Measurements from ENCODE around the gene FBXO10. TPM values are rescaled to one million over a fixed set of nuclear protein-coding genes. Genes with fewer than 3 reads are reported as not detected.

FBXO10 gene
- total and polyA plus RNA-seq, 3 donors from 2014 or later: 28.3 to 31.7 (median 28.7) TPM

DNA sequence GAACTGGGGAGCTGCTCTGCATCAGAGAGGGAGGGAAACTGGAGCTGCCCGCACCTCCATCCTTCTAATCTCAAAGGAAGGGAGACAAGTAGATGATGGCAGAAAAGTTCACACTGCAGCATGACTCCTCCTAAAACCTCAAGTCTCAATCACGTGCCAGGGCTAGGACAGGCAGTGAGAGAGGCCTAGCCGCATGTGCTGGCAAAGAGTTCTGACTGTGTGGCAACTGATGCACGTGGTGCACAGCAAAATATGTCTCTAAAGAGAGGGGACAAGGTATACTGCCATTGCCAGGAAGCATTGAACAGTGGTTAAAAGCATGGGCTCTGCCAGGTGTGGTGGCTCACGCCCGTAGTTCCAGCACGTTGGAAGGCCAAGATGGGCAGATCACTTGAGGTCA lies 38.1 kb downstream of the FBXO10 start:
- H3K36me3 ChIP-seq (ENCODE audit: low read depth, missing control alignments): no peaks in the 10 kb centered on the region
- intact Hi-C loops (cut with DNase I; ENCODE audit: low total_unique reads): no loop called here

DNA sequence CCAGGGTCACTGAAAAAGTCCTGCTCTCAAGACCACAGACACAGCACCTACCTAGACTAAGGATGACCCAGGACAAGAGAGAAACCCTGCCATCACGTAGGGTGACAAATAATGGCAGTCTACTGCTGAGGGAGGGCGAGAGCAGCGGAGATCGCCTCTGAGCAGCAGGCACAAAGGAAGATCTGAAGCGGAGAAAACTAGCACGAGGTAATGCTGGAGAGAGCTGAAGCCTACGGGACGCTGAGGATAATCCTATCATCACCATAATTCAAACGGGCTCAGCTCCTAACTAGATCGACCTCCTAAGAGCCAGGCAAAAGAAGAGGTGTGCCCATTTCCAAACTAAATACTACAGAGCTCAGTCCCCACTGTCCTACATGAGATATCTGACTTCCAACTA lies 41.3 kb downstream of the FBXO10 start:
- intact Hi-C loops (cut with DNase I; ENCODE audit: low total_unique reads): no loop called here
- H3K4me3 ChIP-seq: no peak overlapping the region
- no peak for TF ChIP-seq POLR2A (IDR thresholded peaks at IDR 0.05)
- TF ChIP-seq, protein P1, sequence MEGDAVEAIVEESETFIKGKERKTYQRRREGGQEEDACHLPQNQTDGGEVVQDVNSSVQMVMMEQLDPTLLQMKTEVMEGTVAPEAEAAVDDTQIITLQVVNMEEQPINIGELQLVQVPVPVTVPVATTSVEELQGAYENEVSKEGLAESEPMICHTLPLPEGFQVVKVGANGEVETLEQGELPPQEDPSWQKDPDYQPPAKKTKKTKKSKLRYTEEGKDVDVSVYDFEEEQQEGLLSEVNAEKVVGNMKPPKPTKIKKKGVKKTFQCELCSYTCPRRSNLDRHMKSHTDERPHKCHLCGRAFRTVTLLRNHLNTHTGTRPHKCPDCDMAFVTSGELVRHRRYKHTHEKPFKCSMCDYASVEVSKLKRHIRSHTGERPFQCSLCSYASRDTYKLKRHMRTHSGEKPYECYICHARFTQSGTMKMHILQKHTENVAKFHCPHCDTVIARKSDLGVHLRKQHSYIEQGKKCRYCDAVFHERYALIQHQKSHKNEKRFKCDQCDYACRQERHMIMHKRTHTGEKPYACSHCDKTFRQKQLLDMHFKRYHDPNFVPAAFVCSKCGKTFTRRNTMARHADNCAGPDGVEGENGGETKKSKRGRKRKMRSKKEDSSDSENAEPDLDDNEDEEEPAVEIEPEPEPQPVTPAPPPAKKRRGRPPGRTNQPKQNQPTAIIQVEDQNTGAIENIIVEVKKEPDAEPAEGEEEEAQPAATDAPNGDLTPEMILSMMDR (IDR thresholded peaks at IDR 0.05): no peak
- DNase-seq: no peak
- no peaks in the 10 kb centered on the region for H3K36me3 ChIP-seq (ENCODE audit: low read depth, missing control alignments)
- WGBS, 2 donors: 77 to 87% methylated on average over 10 of the region's 10 CpGs
- H3K27ac ChIP-seq: no peak overlapping the region
- H3K4me1 ChIP-seq: no peaks in the 10 kb centered on the region
- H3K27me3 ChIP-seq: no peaks in the 10 kb centered on the region
- H3K9me3 ChIP-seq: no peaks in the 10 kb centered on the region

More for the DNA sequence above, 38.1 kb downstream of the FBXO10 start:
- TF ChIP-seq, protein P1 (IDR thresholded peaks at IDR 0.05): no peak
- no peak for TF ChIP-seq POLR2A (IDR thresholded peaks at IDR 0.05)
- Histone ChIP-seq H3K9me3 (no peaks in the 10 kb centered on the region), H3K27me3 (no peaks in the 10 kb centered on the region), H3K4me3 (no peak overlapping the region), H3K4me1 (no peaks in the 10 kb centered on the region), H3K27ac (no peak overlapping the region)
- 92 to 96% methylated on average over 7 of the region's 7 CpGs for WGBS, 2 donors
- no peak for DNase-seq

DNA sequence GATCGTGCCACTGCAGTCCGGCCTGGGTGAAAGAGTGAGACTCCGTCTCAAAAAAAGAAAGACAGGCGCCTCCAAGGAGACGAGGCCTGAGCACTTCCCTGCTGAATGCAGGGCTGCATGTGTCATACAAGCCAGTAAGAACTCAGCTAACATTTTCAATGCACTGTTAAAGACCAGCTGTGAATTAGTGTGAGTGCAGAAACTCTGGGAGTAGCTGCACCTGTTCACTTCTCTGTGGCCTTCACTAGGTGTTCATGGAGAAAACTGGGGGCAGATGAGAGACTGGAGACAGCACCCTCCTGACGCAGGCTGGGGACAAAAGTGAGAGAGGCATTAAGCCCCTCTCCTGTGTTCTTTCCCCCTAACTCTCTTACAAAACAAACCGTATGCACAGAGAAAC lies 41.8 kb downstream of the FBXO10 start:
- Histone ChIP-seq H3K9me3 (no peaks in the 10 kb centered on the region), H3K36me3 (ENCODE audit: low read depth, missing control alignments) (no peaks in the 10 kb centered on the region)

DNA sequence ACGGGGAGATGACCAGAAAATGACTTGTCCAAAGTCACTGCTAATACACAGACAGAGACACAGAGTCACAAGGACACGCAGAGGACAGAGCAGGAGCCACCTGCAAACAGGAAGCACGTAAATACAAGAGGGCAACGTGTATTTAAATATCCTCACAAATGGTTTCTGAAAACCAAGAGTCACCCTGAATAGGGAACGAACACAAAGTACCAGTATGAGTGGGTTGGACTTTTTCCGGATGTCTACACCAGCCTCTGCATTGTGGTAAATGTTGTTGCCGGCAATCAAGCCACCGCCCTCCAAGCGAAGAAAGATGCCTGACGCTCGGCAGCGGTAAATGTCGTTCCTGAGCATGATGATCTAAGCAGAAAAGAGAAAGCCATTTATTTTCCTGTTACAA lies 44.5 kb downstream of the FBXO10 start:
- Histone ChIP-seq H3K9me3 (no peaks in the 10 kb centered on the region), H3K36me3 (ENCODE audit: low read depth, missing control alignments) (no peaks in the 10 kb centered on the region), H3K27ac (no peak overlapping the region), H3K4me1 (no peaks in the 10 kb centered on the region), H3K27me3 (no peaks in the 10 kb centered on the region), H3K4me3 (no peak overlapping the region)
- no peak for DNase-seq
- intact Hi-C loops (cut with DNase I; ENCODE audit: low total_unique reads): no loop called here
- TF ChIP-seq POLR2A (IDR thresholded peaks at IDR 0.05): no peak
- TF ChIP-seq, protein P1 (IDR thresholded peaks at IDR 0.05): no peak
- WGBS, 2 donors: 88 to 98% methylated on average over 13 of the region's 13 CpGs

More for the DNA sequence above, 41.8 kb downstream of the FBXO10 start:
- DNase-seq: no peak
- Histone ChIP-seq H3K4me1 (no peaks in the 10 kb centered on the region), H3K27ac (no peak overlapping the region), H3K4me3 (no peak overlapping the region), H3K27me3 (no peaks in the 10 kb centered on the region)
- TF ChIP-seq, protein P1 (IDR thresholded peaks at IDR 0.05): no peak
- no peak for TF ChIP-seq POLR2A (IDR thresholded peaks at IDR 0.05)
- intact Hi-C loops (cut with DNase I; ENCODE audit: low total_unique reads): no loop called here
- WGBS, 2 donors: 83 to 90% methylated on average over 7 of the region's 7 CpGs

DNA sequence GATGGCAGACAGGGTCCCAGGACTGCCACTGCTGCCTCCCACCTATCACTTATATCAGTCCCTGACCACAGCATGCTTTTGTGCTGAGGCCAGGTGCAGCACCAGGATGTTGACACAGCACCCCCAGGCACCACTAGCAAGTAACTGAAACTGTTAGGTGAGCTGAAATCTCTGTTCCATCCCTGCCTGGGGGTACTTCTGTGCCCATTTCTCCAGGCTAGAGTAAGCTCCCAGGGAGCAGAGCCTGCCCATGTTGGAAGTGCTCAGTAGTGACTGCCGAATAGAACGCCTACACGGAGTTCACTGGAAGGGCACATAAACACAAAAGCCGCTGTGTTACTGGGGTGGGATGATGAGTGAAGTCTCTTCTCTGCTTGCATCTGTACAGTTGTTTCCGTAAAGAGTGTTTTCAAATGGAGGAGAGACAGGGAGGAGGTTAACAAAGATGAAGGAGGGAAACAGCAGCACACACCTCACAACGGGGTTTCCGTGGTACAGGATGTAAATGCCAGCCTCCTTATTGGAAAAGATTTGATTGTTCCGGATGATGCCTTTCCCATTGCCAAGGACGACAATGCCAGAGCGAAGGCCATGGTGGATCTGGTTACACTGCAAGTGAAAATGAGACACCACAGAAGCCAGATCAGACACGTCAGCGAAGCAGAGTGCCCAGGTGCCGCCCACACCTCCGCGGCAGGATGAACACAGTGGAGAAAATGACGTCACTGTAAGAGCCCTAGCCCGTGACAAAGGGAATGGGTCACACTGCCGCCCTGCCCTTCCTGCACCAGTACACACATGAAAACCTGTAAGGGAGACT lies 47.3 kb downstream of the FBXO10 start:
- Histone ChIP-seq H3K36me3 (ENCODE audit: low read depth, missing control alignments) (no peaks in the 10 kb centered on the region), H3K27me3 (no peaks in the 10 kb centered on the region), H3K9me3 (no peaks in the 10 kb centered on the region), H3K4me3 (no peak overlapping the region), H3K4me1 (no peaks in the 10 kb centered on the region), H3K27ac (no peak overlapping the region)
- 87 to 92% methylated on average over 18 of the region's 18 CpGs for WGBS, 2 donors
- TF ChIP-seq, protein P1 (IDR thresholded peaks at IDR 0.05): no peak
- TF ChIP-seq POLR2A (IDR thresholded peaks at IDR 0.05): no peak
- intact Hi-C loops (cut with DNase I; ENCODE audit: low total_unique reads): no loop called here
- no peak for DNase-seq

Measured in testis (tissue), 3 donors.